ENCODE results near the gene MYLK4. TPM values are rescaled to one million over a fixed set of nuclear protein-coding genes. Genes with fewer than 3 reads are reported as not detected.

Gene MYLK4
- total RNA-seq, 1 donor from 2014 or later, result 1.0 TPM

DNA sequence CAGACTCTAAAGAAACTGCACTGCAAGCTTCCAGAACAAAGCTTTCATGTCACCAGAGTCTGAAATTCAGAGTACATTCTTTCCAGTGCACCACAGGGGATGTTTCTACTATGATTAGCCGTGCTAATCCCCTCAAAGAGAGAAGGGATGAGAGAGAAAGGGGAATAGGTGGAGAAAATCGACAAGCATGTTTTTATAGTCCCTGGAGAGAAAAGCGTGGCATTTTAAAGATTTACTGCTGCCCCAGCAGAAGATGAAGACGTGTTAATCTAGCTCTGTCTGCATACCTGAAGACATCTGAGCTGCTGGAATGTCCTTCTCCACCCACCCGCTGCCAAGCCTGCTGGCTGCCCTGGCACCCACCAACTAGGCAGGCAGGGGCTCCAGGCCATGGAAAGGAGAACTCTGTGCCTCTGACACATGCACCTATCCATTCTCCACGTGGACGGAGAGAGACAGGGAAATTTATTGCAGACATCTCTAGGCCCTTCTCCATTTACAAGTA is 4.1 kb downstream of the MYLK4 start:
- Mint-ChIP-seq H3K27ac (ENCODE audit: unreplicated experiment) (no peak overlapping the region), H3K4me3 (ENCODE audit: unreplicated experiment) (no peak overlapping the region), H3K9me3 (ENCODE audit: unreplicated experiment) (no peaks in the 10 kb centered on the region)

DNA sequence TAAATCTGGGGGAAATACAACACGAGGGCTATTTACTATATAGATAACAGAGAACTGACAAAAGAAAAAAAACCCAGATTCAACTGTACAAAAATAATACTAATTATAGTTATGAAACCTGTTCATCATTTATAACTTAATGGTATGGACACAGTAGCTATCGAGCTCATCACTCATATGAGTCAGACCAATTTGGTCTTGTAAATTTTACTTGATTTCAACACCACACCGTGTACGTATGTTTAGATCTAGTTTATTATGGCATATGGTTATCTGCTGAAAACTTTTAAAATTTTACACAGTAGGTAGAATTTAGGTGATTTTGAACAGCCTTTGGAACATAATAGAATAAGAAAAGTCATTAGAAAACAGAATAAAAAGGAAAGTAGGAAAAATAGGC is 5.5 kb downstream of the MYLK4 start:
- no peaks in the 10 kb centered on the region for H3K27me3 Mint-ChIP-seq (ENCODE audit: unreplicated experiment)
- H3K27ac Mint-ChIP-seq (ENCODE audit: unreplicated experiment), result no peak overlapping the region
- peaks cover 3% of the 10 kb centered on the region for H3K36me3 Mint-ChIP-seq (ENCODE audit: unreplicated experiment)
- peaks cover 33% of the 10 kb centered on the region for H3K4me1 Mint-ChIP-seq (ENCODE audit: unreplicated experiment)
- TF ChIP-seq, protein P1, sequence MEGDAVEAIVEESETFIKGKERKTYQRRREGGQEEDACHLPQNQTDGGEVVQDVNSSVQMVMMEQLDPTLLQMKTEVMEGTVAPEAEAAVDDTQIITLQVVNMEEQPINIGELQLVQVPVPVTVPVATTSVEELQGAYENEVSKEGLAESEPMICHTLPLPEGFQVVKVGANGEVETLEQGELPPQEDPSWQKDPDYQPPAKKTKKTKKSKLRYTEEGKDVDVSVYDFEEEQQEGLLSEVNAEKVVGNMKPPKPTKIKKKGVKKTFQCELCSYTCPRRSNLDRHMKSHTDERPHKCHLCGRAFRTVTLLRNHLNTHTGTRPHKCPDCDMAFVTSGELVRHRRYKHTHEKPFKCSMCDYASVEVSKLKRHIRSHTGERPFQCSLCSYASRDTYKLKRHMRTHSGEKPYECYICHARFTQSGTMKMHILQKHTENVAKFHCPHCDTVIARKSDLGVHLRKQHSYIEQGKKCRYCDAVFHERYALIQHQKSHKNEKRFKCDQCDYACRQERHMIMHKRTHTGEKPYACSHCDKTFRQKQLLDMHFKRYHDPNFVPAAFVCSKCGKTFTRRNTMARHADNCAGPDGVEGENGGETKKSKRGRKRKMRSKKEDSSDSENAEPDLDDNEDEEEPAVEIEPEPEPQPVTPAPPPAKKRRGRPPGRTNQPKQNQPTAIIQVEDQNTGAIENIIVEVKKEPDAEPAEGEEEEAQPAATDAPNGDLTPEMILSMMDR (IDR thresholded peaks at IDR 0.05), result no peak
- no peak for DNase-seq (ENCODE audit: extremely low spot score, unreplicated experiment)
- H3K9me3 Mint-ChIP-seq (ENCODE audit: unreplicated experiment), result no peaks in the 10 kb centered on the region
- H3K4me3 Mint-ChIP-seq (ENCODE audit: unreplicated experiment), result no peak overlapping the region

More for the DNA sequence above, 4.1 kb downstream of the MYLK4 start:
- Mint-ChIP-seq H3K4me1 (ENCODE audit: unreplicated experiment) (peaks cover 33% of the 10 kb centered on the region), H3K36me3 (ENCODE audit: unreplicated experiment) (peaks cover 3% of the 10 kb centered on the region), H3K27me3 (ENCODE audit: unreplicated experiment) (no peaks in the 10 kb centered on the region)
- TF ChIP-seq, protein P1 (IDR thresholded peaks at IDR 0.05), result no peak
- DNase-seq (ENCODE audit: extremely low spot score, unreplicated experiment), result no peak

DNA sequence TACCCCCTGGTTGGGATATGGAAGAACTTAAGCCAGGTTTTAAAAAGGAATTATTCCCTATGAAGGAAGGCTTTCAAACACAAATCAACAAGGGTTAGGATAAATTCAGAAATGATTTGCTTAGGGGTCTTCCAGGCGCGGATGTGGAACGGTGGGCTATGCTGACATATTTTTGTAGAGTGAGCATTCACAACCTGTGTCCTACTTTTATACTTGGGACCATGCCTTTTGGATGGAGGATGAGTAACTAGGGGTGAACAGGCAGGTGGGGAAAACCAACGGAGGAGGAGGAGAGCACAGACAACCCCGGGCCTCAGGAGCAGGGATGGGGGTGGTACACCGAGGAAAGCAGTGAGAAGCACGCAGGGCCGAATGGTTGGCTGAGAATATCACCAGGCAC is 5.9 kb downstream of the MYLK4 start:
- no peaks in the 10 kb centered on the region for H3K9me3 Mint-ChIP-seq (ENCODE audit: unreplicated experiment)
- H3K27me3 Mint-ChIP-seq (ENCODE audit: unreplicated experiment), result no peaks in the 10 kb centered on the region
- H3K4me1 Mint-ChIP-seq (ENCODE audit: unreplicated experiment), result peaks cover 32% of the 10 kb centered on the region
- DNase-seq (ENCODE audit: extremely low spot score, unreplicated experiment), result no peak
- H3K4me3 Mint-ChIP-seq (ENCODE audit: unreplicated experiment), result no peak overlapping the region
- H3K36me3 Mint-ChIP-seq (ENCODE audit: unreplicated experiment), result peaks cover 3% of the 10 kb centered on the region
- H3K27ac Mint-ChIP-seq (ENCODE audit: unreplicated experiment), result peak overlapping the region; percentile 16
- TF ChIP-seq, protein P1 (IDR thresholded peaks at IDR 0.05), result no peak

DNA sequence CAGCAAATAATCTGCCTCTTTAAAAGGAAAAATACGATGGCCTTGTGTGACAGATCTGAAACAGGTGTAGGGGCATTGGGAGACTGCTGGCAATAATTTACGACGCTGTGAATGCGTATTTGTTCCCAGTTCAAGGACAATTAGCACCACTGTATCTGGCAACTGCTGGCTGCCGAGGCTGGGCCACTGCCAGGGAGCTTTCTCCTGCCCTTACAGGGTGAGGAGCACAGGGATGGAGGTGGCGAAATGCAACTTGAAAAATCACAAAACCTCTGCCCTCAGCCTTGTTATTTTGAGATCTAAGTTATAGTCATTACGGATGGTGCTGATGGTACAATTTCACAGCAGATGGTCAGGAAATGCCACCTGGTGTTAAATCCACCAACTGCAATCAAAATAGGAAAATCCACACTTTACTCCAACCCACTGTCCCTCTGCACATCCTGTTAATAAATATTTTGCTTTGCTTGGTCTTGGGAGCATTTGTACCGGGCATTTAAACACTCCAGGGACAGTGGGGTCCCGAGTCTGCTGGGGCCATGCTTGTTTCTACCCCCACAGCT is 6.4 kb downstream of the MYLK4 start:
- no peak overlapping the region for H3K27ac Mint-ChIP-seq (ENCODE audit: unreplicated experiment)
- no peaks in the 10 kb centered on the region for H3K9me3 Mint-ChIP-seq (ENCODE audit: unreplicated experiment)
- peaks cover 31% of the 10 kb centered on the region for H3K4me1 Mint-ChIP-seq (ENCODE audit: unreplicated experiment)
- no peak for DNase-seq (ENCODE audit: extremely low spot score, unreplicated experiment)
- TF ChIP-seq, protein P1 (IDR thresholded peaks at IDR 0.05), result peak; percentile 61
- peaks cover 3% of the 10 kb centered on the region for H3K36me3 Mint-ChIP-seq (ENCODE audit: unreplicated experiment)
- no peak overlapping the region for H3K4me3 Mint-ChIP-seq (ENCODE audit: unreplicated experiment)
- H3K27me3 Mint-ChIP-seq (ENCODE audit: unreplicated experiment), result no peaks in the 10 kb centered on the region

DNA sequence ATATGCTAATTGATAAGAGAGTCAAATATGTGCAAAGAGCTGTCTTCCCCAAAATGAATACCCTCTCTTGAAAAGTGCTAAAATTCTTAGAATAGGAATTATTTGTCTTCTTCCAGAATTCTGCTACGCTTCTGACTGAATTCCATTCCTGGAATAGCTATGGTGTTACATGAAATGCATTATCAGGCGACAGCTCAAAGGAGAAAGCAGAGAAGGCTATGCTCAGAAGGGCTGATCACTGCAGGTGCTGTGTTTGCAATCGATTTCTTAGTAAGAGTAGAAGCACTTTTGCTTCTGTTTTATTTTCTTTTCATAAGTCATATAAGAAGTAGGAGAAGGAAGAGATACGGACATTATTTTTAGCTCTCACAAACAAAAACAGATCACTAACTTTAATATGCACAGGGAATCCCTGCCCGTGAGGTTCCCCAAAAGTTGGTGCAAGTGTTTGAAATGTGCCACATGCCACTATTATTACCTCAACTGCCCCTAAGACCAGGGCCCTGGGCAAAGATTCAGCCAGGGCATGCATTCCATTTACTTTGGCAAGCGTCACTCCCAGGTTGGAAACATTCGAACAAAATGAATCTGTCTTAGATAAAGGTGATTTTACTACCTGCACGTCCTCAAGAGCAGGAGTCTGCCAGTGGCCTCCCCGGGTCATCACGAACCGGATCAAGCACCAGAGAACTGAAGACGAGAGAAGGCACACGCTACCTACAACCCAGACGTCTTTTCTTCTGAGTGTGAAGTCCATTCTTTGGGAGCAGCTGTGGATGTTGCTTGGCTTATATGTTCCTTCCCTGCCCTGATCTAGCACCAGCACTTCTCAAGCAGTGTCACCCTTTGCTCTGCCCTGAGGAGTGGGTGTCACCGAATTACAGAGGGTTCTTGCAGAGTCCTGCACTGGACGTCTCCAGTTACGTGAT is 7.2 kb downstream of the MYLK4 start:
- Mint-ChIP-seq H3K27ac (ENCODE audit: unreplicated experiment) (no peak overlapping the region), H3K36me3 (ENCODE audit: unreplicated experiment) (peaks cover 3% of the 10 kb centered on the region), H3K4me1 (ENCODE audit: unreplicated experiment) (peaks cover 31% of the 10 kb centered on the region), H3K27me3 (ENCODE audit: unreplicated experiment) (no peaks in the 10 kb centered on the region), H3K9me3 (ENCODE audit: unreplicated experiment) (no peaks in the 10 kb centered on the region), H3K4me3 (ENCODE audit: unreplicated experiment) (no peak overlapping the region)
- no peak for DNase-seq (ENCODE audit: extremely low spot score, unreplicated experiment)
- TF ChIP-seq, protein P1 (IDR thresholded peaks at IDR 0.05), result no peak
